CD4-positive, alpha-beta T cell treated with Interleukin-4 for 1 hour (primary cell): ENCODE results near the gene RGS5.

Experiments
- DNase-seq, 2 donors: peaks; one replicate each; pipeline ENCODE4 v3.0.0-alpha.2; 2020 to 2022

RGS5 gene

GRCh38 chr1:163141556-163141955 is 61.2 kb downstream of the RGS5 start:
- no peak for DNase-seq

DNA sequence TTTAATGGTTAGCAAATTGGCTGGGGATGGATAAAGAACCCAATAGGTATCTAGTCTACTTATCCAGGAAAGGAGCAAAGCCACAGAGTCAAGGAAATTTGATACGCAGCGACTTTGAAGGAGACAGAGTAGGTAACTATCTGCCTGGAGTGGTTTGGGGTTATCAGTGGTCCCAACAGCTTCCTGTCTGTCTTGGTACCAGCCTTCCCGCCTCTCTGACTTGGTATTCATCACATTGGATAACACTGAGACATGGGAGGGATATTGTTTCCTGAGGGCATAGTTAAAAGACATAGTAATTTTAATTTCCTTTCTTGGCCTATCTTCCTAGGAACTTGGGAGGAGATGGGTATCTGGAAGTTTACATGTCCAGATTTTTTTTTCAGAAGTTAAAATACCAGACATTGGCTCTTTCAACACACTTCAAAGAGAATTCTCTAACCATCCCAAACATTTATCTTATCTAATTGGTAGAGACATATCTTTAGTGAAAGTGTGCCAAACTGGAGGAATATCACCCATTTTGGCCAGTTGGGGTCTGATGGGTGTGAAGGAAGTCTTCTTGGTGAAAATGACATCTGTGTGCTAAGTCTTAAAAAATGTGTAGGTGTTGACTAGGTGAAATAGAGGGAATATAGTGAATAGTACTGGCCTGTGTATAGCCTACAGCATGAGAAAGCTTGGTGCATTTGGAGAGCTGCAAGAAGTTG is 65.0 kb downstream of the RGS5 start:
- DNase-seq, result no peak

GRCh38 chr1:163131981-163132380 is 70.7 kb downstream of the RGS5 start:
- no peak for DNase-seq

DNA sequence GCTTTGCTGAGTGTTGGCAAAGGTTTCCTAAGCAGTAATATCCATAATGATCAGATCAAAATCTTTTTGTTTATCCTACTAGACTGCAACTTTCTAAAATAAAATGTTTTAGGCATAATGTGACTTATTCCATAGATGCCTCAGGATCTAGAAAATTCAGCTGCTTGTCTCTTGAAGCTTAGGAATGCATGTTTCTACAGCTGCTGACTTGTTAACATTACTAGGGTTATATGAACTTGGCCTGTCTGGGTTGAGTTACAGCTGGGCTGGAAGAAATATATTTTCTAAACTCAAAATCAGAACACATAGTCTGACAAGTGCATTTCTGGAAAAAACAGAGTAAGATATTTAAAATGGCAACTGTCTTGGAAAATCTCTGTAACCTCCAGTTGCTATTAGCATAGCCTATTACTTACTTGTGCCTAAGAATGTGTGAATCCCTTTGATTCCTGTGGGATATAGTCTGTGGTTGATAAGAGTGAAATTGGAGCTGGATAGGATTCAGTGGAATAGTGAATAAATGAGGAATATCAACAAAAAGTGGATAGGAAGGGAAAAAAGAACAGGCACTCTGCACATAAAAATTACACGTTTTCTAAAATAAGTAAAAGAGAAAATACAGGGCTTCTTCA is 72.4 kb downstream of the RGS5 start:
- DNase-seq, result no peak

DNA sequence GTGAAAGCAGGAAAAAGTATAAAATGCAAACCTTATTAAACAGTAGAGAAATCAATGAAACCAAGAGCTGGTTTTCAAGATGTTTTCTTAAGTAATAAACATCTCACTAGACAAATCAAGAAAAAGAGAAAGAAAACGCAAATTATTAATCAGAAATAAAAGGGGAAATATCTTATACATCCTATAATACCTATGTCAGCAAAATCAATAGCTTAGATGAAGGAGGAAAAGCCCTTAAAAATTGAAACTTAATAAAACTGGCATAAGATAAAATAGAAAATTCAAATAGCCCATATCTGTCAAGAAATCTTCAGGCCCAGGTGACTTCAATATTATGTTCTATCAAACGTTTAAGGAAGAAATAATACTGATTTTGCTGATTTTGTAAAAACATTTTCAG is 74.4 kb downstream of the RGS5 start:
- no peak for DNase-seq

DNA sequence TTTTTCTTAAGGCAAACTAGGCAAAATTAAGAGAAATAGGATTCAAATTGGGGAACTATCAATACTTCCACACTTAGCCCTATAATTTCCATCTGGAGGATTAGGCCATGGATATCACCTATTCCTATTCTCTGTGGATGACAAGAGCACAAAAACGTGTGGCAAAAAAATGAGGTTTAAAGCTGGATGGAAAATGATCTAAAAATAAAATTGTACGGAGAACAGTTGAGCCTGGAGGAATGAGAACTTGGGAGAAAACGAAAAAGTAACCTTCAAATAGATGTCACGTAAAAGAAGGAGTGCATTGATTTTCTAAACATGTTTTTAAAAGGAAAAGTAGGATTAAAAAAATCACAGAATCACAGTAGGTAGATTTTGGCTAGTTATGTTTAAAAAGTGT is 77.9 kb downstream of the RGS5 start:
- no peak for DNase-seq

DNA sequence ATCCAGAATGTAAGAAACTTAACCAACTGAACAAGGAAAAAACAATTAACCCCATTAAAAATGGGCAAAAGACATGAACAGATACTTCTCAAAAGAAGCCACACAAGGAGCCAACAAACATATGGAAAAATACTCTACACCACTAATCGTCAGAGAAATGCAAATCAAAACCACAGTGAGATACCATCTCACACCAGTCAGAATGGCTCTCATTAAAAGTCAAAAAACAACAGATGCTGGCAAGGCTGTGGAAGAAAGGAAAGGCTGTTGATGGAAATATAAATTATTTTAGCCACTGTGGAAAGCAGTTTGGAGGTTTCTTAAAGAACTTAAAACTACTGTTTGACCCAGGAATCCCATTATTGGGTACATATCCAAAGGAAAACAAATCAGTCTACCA is 82.3 kb downstream of the RGS5 start:
- no peak for DNase-seq

DNA sequence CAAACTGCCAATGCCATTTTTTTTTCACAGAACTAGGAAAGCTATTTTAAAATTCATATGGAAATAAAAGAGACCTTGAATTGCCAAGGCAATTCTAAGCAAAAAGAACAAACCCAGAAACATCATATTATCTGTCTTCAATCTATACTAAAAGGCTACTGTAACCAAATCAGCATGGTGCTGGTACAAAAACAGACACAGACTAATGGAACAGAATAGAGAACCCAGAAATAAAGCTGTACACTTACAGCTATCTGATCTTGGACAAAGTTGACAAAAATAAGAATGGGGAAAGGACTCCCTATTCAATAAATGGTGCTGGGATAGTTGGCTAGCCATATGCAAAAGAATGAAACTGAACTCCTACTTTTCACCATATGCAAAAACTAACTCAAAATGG is 83.0 kb downstream of the RGS5 start:
- DNase-seq, result no peak

- DNase-seq, result no peak
Measured at GRCh38 chr1:163115887-163116286, 86.8 kb downstream of the RGS5 start.

DNA sequence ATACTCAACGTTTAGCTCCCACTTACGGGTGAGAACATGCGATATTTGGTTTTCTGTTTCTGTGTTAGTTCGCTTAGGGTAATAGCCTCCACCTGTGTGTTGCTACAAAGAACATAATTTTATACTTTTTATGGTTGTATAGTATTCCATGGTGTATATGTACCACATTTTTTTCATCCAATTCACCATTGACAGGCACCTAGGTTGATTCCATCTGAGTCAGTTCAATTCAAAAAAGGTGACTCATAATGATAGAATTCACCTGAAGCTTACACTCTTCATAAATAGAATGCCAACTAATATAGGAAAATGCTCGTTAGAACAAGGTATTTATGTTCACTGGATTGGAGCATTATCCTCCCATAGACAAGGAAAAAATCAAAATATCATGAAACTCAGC is 95.1 kb downstream of the RGS5 start:
- DNase-seq, result no peak

GRCh38 chr1:163106364-163106987 is 96.2 kb downstream of the RGS5 start:
- no peak for DNase-seq

GRCh38 chr1:163104385-163105099 is 98.2 kb downstream of the RGS5 start:
- no peak for DNase-seq

DNA sequence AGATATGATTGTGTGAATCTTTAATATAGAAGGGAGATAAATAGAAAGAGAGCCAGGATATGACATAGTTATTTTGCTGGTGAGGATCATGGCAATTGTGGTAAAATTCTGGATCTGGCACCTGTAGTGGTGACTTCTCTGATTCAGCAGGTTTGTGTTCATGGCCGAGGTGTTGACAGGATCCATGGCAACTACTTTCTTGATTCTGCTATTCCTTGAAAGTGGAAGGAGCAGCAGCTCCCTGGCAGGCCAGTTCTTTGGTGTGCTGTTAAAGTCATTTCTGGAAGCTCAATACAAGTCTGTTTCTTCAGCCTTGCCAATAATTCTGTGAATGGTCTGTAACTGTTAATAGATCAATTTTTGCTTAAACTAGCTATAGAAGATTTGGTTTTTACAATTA is 100.1 kb downstream of the RGS5 start:
- no peak for DNase-seq

DNA sequence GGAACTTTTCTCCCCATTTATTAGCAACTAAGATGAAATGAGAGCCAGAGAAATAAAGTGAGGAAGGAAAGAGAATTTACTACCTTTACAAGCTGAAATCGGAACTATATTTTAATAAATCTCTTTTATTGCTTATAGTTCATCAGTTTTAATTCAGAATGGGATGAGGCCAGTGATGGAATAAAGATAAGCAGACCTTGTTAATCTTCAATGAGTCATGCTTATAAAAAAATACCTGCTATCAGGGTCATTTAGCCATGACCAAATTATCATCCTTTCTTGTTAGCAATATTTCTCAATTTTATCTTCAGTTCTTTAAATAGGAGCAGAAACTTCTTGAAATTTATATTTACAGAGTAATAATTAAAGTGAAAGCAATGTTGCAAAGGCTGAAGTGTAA is 107.5 kb downstream of the RGS5 start:
- DNase-seq, result no peak

- no peak for DNase-seq
Measured at GRCh38 chr1:163094589-163094988, 108.1 kb downstream of the RGS5 start.

DNA sequence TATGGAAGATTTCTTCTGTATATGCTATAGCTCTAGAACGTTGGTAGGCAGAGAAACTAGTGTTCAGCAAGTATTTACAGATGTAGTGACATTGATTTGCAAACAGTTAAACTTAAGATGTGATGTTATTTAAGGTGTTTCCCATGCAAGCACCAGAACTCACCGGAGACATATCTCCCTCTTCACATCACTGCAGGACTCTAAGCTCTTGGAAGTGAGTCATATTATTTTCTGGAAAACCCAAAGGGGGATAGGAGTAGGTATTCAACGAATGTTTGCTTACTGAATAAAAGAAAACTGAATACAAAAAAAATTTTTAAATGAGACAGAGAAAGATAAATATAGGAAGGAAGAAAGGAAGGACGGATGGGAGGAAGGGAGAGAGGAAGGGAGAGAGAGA is 108.5 kb downstream of the RGS5 start:
- no peak for DNase-seq

DNA sequence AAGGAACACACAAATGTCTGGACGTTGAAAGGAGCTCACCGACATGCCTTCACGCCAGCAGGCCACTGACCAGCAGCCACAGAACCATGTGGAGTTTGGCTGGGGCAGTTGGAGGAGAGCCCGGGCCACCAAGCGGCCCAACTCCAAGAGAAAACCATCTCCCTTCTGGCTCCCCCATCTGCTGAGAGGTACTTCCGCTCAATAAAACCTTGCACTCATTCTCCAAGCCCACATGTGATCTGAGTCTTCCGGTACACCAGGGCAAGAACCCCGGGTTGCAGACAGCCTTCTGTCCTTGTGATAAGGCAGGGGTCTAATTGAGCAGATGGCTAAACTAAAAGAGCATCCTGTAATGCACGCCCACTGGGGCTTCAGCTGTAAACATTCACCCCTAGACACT is 109.1 kb downstream of the RGS5 start:
- DNase-seq, result no peak

GRCh38 chr1:163093169-163093568 is 109.5 kb downstream of the RGS5 start:
- no peak for DNase-seq
